Neural crest cell (in vitro differentiated cells): ENCODE results near the gene XCL2. TPM values are rescaled to one million over a fixed set of nuclear protein-coding genes. Genes with fewer than 3 reads are reported as not detected.
"Not testable (repeated sequence)": the region's sequence is repeated elsewhere in the genome, so short reads cannot be mapped to it uniquely, and the experiment has no call there.

Source experiments
- DNase-seq: peaks from one replicate; pipeline ENCODE4 v3.0.0; 2021; ENCODE audit warnings: low read depth, mixed read lengths, low spot score
- H3K27ac Mint-ChIP-seq: one replicate; pipeline ENCODE4 v1.8.0; 2021; ENCODE audit warnings: mild to moderate bottlenecking, mixed read lengths; ENCODE audit not compliant: unreplicated experiment
- H3K27me3 Mint-ChIP-seq: 2 replicates; pipeline ENCODE4 v1.8.0; 2021; ENCODE audit warnings: low read depth, mild to moderate bottlenecking, mixed read lengths
- H3K36me3 Mint-ChIP-seq: 2 replicates; pipeline ENCODE4 v1.8.0; 2021; ENCODE audit warnings: low read depth, mild to moderate bottlenecking, mixed read lengths
- H3K4me1 Mint-ChIP-seq: 2 replicates; pipeline ENCODE4 v1.8.0; 2021; ENCODE audit warnings: mixed read lengths
- H3K4me3 Mint-ChIP-seq: one replicate; pipeline ENCODE4 v1.8.0; 2021; ENCODE audit warnings: mild to moderate bottlenecking, mixed read lengths
- H3K9me3 Mint-ChIP-seq: 2 replicates; pipeline ENCODE4 v1.8.0; 2021; ENCODE audit warnings: mixed read lengths
- CTCF ChIP-seq: fragments of 200-600 bp; sonication (generic); conservative IDR thresholded peaks from 2 replicates; pipeline ENCODE4 v1.5.0; 2021; ENCODE audit warnings: antibody characterized with exemption, mild to moderate bottlenecking
- total RNA-seq: library from RNA; stranded (reverse); gene quantifications from 2 replicates; pipeline ENCODE4 v1.2.1, GENCODE V29; 2021

The XCL2 gene
- total RNA-seq, 1 donor from 2014 or later, result not detected

- TF ChIP-seq CTCF, result no peak
- H3K36me3 Mint-ChIP-seq, result no peaks in the 10 kb centered on the region
- H3K9me3 Mint-ChIP-seq, result peaks cover 3% of the 10 kb centered on the region
- H3K4me3 Mint-ChIP-seq, result no peak overlapping the region
- H3K4me1 Mint-ChIP-seq, result no peaks in the 10 kb centered on the region
- peaks cover 2% of the 10 kb centered on the region for H3K27me3 Mint-ChIP-seq
- DNase-seq, result no peak
- H3K27ac Mint-ChIP-seq, result no peak overlapping the region
These were observed 39.8 kb upstream of the XCL2 start for GRCh38 chr1:168583571-168583970.

GRCh38 chr1:168582688-168583336, 39.0 kb upstream of the XCL2 start:
- Mint-ChIP-seq H3K9me3 (peaks cover 3% of the 10 kb centered on the region), H3K27me3 (peaks cover 2% of the 10 kb centered on the region), H3K36me3 (no peaks in the 10 kb centered on the region), H3K4me1 (no peaks in the 10 kb centered on the region), H3K27ac (no peak overlapping the region), H3K4me3 (no peak overlapping the region)
- TF ChIP-seq CTCF, result no peak
- no peak for DNase-seq

GRCh38 chr1:168581817-168582572, 38.2 kb upstream of the XCL2 start:
- TF ChIP-seq CTCF, result no peak
- no peaks in the 10 kb centered on the region for H3K36me3 Mint-ChIP-seq
- no peak overlapping the region for H3K4me3 Mint-ChIP-seq
- no peaks in the 10 kb centered on the region for H3K4me1 Mint-ChIP-seq
- DNase-seq, result no peak
- H3K27me3 Mint-ChIP-seq, result peaks cover 2% of the 10 kb centered on the region
- peaks cover 3% of the 10 kb centered on the region for H3K9me3 Mint-ChIP-seq
- no peak overlapping the region for H3K27ac Mint-ChIP-seq

- not testable (repeated sequence) for DNase-seq, H3K36me3 Mint-ChIP-seq, H3K4me1 Mint-ChIP-seq, H3K27me3 Mint-ChIP-seq, H3K9me3 Mint-ChIP-seq, H3K27ac Mint-ChIP-seq, H3K4me3 Mint-ChIP-seq
These were observed 37.2 kb upstream of the XCL2 start for GRCh38 chr1:168580991-168581390.

- not testable (repeated sequence) for DNase-seq, H3K9me3 Mint-ChIP-seq, H3K27ac Mint-ChIP-seq, H3K4me1 Mint-ChIP-seq, H3K27me3 Mint-ChIP-seq, H3K36me3 Mint-ChIP-seq, H3K4me3 Mint-ChIP-seq
These were observed 36.5 kb upstream of the XCL2 start for GRCh38 chr1:168580290-168580689.

GRCh38 chr1:168578531-168579185, 34.9 kb upstream of the XCL2 start:
- DNase-seq, H3K27ac Mint-ChIP-seq, H3K27me3 Mint-ChIP-seq, H3K9me3 Mint-ChIP-seq, H3K4me1 Mint-ChIP-seq, H3K4me3 Mint-ChIP-seq, H3K36me3 Mint-ChIP-seq: not testable (repeated sequence)

GRCh38 chr1:168576245-168576688, 32.5 kb upstream of the XCL2 start, which contains the start of gene XCL1:
XCL1 (plus strand) TSS chr1:168576605; CDS start chr1:168576638, 33 bp downstream.
- not testable (repeated sequence) for H3K4me3 Mint-ChIP-seq, H3K36me3 Mint-ChIP-seq, H3K9me3 Mint-ChIP-seq, H3K4me1 Mint-ChIP-seq, DNase-seq, H3K27me3 Mint-ChIP-seq, H3K27ac Mint-ChIP-seq
